ENCODE measurements around the gene TCAIM.
"Not testable (repeated sequence)": the region's sequence is repeated elsewhere in the genome, so short reads cannot be mapped to it uniquely, and the experiment has no call there.

The TCAIM gene

DNA sequence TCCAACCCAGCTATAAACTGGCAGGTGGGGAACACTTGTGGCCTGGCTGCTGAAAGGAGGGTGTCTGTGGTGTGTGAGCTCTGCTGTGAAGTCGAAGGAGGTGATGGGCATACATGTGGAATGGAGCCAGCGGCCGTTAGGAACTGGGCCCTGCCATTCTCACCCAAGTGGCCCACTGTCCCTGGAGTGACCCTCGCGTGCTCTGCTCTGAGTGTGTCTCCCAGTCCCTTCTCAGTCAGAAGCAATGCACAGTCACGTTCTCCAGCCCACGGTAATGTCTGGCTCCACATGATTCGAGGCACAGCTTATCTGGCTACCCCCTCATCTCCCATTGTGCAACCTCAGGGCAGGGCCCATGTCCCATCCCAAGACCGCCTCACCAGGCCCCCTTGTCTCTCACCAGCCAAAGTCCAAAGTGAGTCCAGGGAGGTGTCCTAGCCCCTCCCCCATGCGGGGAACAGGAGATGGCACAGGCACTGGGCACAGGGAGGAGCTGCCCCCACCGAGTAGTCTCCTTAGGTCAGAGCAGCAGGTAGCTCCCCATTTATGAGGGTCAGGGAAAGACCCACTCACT lies 76.0 kb downstream of the TCAIM start:
- no peak for TF ChIP-seq EZH2 (IDR thresholded peaks at IDR 0.05; ENCODE audit: borderline replicate concordance, low read depth, low read length, severe bottlenecking)
- TF ChIP-seq, protein P1, sequence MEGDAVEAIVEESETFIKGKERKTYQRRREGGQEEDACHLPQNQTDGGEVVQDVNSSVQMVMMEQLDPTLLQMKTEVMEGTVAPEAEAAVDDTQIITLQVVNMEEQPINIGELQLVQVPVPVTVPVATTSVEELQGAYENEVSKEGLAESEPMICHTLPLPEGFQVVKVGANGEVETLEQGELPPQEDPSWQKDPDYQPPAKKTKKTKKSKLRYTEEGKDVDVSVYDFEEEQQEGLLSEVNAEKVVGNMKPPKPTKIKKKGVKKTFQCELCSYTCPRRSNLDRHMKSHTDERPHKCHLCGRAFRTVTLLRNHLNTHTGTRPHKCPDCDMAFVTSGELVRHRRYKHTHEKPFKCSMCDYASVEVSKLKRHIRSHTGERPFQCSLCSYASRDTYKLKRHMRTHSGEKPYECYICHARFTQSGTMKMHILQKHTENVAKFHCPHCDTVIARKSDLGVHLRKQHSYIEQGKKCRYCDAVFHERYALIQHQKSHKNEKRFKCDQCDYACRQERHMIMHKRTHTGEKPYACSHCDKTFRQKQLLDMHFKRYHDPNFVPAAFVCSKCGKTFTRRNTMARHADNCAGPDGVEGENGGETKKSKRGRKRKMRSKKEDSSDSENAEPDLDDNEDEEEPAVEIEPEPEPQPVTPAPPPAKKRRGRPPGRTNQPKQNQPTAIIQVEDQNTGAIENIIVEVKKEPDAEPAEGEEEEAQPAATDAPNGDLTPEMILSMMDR (IDR thresholded peaks at IDR 0.05; ENCODE audit: borderline replicate concordance, extremely low read depth, low read length, poor library complexity, severe bottlenecking), result no peak
- Histone ChIP-seq H3K27ac (ENCODE audit: low read length) (no peak overlapping the region), H2AFZ (ENCODE audit: low read depth, low read length) (no peak overlapping the region), H3K79me2 (ENCODE audit: insufficient read depth, low read length) (no peaks in the 10 kb centered on the region), H3K4me3 (ENCODE audit: low read depth in 1 of 2, low read length in 2 of 2) (no peak overlapping the region), H3K9me3 (ENCODE audit: insufficient read depth, low read length, severe bottlenecking) (no peaks in the 10 kb centered on the region), H3K4me2 (ENCODE audit: insufficient read depth, low read length) (no peak overlapping the region), H3K36me3 (ENCODE audit: insufficient read depth, low read length) (no peaks in the 10 kb centered on the region), H3K4me1 (ENCODE audit: insufficient read depth, low read length) (no peaks in the 10 kb centered on the region), H3K27me3 (ENCODE audit: insufficient read depth, low read length, poor library complexity) (no peaks in the 10 kb centered on the region), H3K9ac (ENCODE audit: low read depth, low read length) (no peak overlapping the region), H4K20me1 (ENCODE audit: insufficient read depth, low read length) (no peaks in the 10 kb centered on the region)
- DNase-seq, result no peak
- no peak for ATAC-seq (ENCODE audit: insufficient read depth, low read depth)

DNA sequence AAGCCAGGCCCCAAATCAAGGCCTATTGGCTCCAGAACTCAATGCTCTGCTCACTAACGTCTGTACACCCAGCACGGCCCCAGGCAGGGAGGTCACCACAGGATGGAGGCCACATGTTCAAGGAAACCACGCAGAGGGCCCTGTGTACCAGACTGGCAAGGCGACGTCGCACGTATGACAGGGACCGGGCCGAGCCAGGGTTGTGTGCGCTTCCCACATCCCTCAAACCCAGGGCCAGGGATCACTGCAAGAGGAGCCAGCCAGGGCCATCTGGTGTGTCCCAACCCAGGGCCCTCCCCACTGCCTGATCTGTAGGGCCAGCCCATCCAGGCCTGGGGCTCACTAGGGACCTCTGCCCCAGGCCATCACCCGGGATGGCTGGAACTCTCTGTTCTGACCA lies 76.9 kb downstream of the TCAIM start:
- DNase-seq (no peak), ATAC-seq (ENCODE audit: insufficient read depth, low read depth) (no peak)
- Histone ChIP-seq H3K9ac (ENCODE audit: low read depth, low read length) (no peak overlapping the region), H3K4me3 (ENCODE audit: low read depth in 1 of 2, low read length in 2 of 2) (no peak overlapping the region), H3K4me1 (ENCODE audit: insufficient read depth, low read length) (no peaks in the 10 kb centered on the region), H3K36me3 (ENCODE audit: insufficient read depth, low read length) (no peaks in the 10 kb centered on the region), H2AFZ (ENCODE audit: low read depth, low read length) (no peak overlapping the region), H3K27me3 (ENCODE audit: insufficient read depth, low read length, poor library complexity) (no peaks in the 10 kb centered on the region), H4K20me1 (ENCODE audit: insufficient read depth, low read length) (no peaks in the 10 kb centered on the region), H3K9me3 (ENCODE audit: insufficient read depth, low read length, severe bottlenecking) (no peaks in the 10 kb centered on the region), H3K4me2 (ENCODE audit: insufficient read depth, low read length) (no peak overlapping the region), H3K79me2 (ENCODE audit: insufficient read depth, low read length) (no peaks in the 10 kb centered on the region), H3K27ac (ENCODE audit: low read length) (no peak overlapping the region)
- TF ChIP-seq EZH2 (IDR thresholded peaks at IDR 0.05; ENCODE audit: borderline replicate concordance, low read depth, low read length, severe bottlenecking), result no peak
- TF ChIP-seq, protein P1 (IDR thresholded peaks at IDR 0.05; ENCODE audit: borderline replicate concordance, extremely low read depth, low read length, poor library complexity, severe bottlenecking), result no peak

DNA sequence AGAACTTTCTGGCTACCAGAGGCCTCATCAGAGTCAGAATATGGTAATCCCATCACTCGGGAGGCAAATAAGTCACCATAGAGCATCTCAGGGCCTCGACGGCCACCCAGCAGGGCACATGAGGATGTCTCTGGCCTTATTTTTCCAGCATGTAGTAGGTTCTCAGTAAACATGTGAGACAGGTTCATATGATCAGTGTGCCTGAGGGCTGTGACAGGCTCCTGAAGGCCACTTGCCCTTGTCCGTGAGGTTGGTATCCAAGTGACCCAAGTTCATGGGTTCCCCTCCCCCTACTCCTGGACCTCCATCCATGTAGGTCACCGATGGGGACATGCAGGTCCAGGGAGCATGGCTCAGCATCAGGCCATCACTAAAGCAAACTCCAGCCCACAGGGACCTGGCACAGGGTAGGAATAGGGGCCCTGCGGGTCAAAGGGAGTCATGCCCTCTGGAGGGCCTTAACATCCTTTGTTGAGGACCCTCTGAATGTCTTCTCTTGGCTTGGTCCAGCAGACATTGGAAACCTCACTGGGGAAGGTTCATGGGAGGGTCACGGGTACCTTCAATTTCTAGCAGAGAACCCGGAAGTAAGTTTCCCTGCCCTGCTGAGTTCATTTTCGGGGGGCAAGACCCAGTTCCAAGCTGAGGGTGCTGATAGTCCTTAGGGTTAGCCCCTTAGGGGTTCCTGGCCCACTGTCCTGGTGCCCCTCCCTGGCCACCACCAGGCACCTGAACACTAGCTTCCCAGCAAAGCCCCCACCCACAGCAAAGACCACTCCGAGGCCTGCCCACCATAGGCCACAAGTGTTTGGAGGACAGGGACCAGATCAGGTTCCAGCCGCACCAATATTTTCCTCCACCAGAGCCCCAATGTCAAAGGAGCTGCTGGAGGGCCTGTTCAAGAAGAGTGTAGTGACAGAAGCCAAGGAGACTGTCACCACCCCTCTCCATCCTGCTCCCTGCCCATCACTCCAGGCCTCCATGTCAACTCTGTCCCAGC lies 77.8 kb downstream of the TCAIM start:
- no peaks in the 10 kb centered on the region for H3K79me2 ChIP-seq (ENCODE audit: insufficient read depth, low read length)
- H3K27me3 ChIP-seq (ENCODE audit: insufficient read depth, low read length, poor library complexity), result no peaks in the 10 kb centered on the region
- H3K9ac ChIP-seq (ENCODE audit: low read depth, low read length), result no peak overlapping the region
- H3K4me1 ChIP-seq (ENCODE audit: insufficient read depth, low read length), result no peaks in the 10 kb centered on the region
- no peaks in the 10 kb centered on the region for H3K9me3 ChIP-seq (ENCODE audit: insufficient read depth, low read length, severe bottlenecking)
- no peak overlapping the region for H3K4me3 ChIP-seq (ENCODE audit: low read depth in 1 of 2, low read length in 2 of 2)
- DNase-seq, result no peak
- no peak overlapping the region for H2AFZ ChIP-seq (ENCODE audit: low read depth, low read length)
- ATAC-seq (ENCODE audit: insufficient read depth, low read depth), result no peak
- H3K4me2 ChIP-seq (ENCODE audit: insufficient read depth, low read length), result no peak overlapping the region
- H3K27ac ChIP-seq (ENCODE audit: low read length), result no peak overlapping the region
- no peak for TF ChIP-seq EZH2 (IDR thresholded peaks at IDR 0.05; ENCODE audit: borderline replicate concordance, low read depth, low read length, severe bottlenecking)
- TF ChIP-seq, protein P1 (IDR thresholded peaks at IDR 0.05; ENCODE audit: borderline replicate concordance, extremely low read depth, low read length, poor library complexity, severe bottlenecking), result no peak
- no peaks in the 10 kb centered on the region for H4K20me1 ChIP-seq (ENCODE audit: insufficient read depth, low read length)
- no peaks in the 10 kb centered on the region for H3K36me3 ChIP-seq (ENCODE audit: insufficient read depth, low read length)

DNA sequence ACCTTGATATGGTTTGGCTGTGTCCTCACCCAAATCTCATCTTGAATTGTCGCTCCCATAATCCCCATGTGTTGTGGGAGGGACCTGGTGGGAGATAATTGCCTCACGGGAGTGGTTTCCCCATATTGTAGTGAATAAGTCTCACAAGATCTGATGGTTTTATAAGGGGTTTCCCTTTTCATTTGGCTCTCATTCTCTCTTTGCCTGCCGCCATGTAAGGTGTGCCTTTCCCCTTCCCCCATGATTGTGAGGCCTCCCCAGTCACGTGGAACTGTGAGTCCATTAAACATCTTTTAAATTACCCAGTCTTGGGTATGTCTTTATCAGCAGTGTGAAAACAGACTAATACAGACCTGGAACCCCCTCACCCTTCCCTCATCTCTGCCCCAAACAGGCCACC lies 79.6 kb downstream of the TCAIM start:
- ATAC-seq (ENCODE audit: insufficient read depth, low read depth); H3K4me1 ChIP-seq (ENCODE audit: insufficient read depth, low read length); DNase-seq; H3K36me3 ChIP-seq (ENCODE audit: insufficient read depth, low read length); H3K9ac ChIP-seq (ENCODE audit: low read depth, low read length); H3K9me3 ChIP-seq (ENCODE audit: insufficient read depth, low read length, severe bottlenecking); H2AFZ ChIP-seq (ENCODE audit: low read depth, low read length); H3K4me2 ChIP-seq (ENCODE audit: insufficient read depth, low read length); H3K4me3 ChIP-seq (ENCODE audit: low read depth in 1 of 2, low read length in 2 of 2); H3K27me3 ChIP-seq (ENCODE audit: insufficient read depth, low read length, poor library complexity); H3K27ac ChIP-seq (ENCODE audit: low read length); H4K20me1 ChIP-seq (ENCODE audit: insufficient read depth, low read length); H3K79me2 ChIP-seq (ENCODE audit: insufficient read depth, low read length): not testable (repeated sequence)
